ENCODE results near the gene MAD1L1. TPM values are rescaled to one million over a fixed set of nuclear protein-coding genes. Genes with fewer than 3 reads are reported as not detected.
A peak's percentile ranks its signal among the peaks of the same experiment; 100 is the strongest.

Gene MAD1L1
- total RNA-seq, 2 experiments from 2014 or later = 40.0 to 44.7 TPM

GRCh38 chr7:2123916-2124315 is 108.8 kb downstream of the MAD1L1 start:
- no peak for DNase-seq
- H3K9me3 Mint-ChIP-seq = no peaks in the 10 kb centered on the region
- no peak overlapping the region for H3K27ac Mint-ChIP-seq
- no peak overlapping the region for H3K4me3 Mint-ChIP-seq
- CTCF ChIA-PET = no interaction called here
- TF ChIP-seq, protein P1, sequence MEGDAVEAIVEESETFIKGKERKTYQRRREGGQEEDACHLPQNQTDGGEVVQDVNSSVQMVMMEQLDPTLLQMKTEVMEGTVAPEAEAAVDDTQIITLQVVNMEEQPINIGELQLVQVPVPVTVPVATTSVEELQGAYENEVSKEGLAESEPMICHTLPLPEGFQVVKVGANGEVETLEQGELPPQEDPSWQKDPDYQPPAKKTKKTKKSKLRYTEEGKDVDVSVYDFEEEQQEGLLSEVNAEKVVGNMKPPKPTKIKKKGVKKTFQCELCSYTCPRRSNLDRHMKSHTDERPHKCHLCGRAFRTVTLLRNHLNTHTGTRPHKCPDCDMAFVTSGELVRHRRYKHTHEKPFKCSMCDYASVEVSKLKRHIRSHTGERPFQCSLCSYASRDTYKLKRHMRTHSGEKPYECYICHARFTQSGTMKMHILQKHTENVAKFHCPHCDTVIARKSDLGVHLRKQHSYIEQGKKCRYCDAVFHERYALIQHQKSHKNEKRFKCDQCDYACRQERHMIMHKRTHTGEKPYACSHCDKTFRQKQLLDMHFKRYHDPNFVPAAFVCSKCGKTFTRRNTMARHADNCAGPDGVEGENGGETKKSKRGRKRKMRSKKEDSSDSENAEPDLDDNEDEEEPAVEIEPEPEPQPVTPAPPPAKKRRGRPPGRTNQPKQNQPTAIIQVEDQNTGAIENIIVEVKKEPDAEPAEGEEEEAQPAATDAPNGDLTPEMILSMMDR (IDR thresholded peaks at IDR 0.05) = no peak
- ATAC-seq = no peak
- no peaks in the 10 kb centered on the region for H3K36me3 Mint-ChIP-seq (ENCODE audit: low read depth)
- POLR2A ChIA-PET = no interaction called here
- intact Hi-C loops (cut with micrococcal nuclease) = no loop called here
- no peaks in the 10 kb centered on the region for H3K27me3 Mint-ChIP-seq
- H3K4me1 Mint-ChIP-seq (ENCODE audit: low read depth) = peaks cover 17% of the 10 kb centered on the region

DNA sequence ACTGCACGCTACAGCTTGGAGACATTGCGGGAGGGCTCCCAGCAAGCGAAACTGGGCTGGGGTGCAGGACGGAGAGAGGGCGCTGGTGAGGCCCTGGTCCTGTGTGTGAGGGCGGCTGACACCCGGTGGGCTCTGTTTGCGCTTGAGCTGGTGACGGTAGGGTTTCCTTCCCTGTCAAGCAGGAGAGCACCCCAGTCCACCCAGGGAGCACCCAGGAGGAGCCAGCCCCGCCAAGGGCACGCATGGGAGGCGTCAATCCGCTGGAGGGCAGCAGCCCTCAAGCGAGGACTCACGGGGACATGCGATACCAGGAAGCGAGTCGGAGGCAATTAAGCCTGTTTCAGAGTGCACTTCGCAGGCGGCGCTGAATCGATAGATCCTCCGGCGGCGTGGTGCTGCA is 109.4 kb downstream of the MAD1L1 start:
- Mint-ChIP-seq H3K27ac (no peak overlapping the region), H3K4me1 (ENCODE audit: low read depth) (peaks cover 18% of the 10 kb centered on the region), H3K9me3 (no peaks in the 10 kb centered on the region), H3K27me3 (no peaks in the 10 kb centered on the region), H3K36me3 (ENCODE audit: low read depth) (no peaks in the 10 kb centered on the region), H3K4me3 (no peak overlapping the region)
- ChIA-PET POLR2A (no interaction called here), CTCF (no interaction called here)
- DNase-seq (no peak), ATAC-seq (no peak)
- intact Hi-C loops (cut with micrococcal nuclease) = no loop called here
- TF ChIP-seq, protein P1 (IDR thresholded peaks at IDR 0.05) = no peak

DNA sequence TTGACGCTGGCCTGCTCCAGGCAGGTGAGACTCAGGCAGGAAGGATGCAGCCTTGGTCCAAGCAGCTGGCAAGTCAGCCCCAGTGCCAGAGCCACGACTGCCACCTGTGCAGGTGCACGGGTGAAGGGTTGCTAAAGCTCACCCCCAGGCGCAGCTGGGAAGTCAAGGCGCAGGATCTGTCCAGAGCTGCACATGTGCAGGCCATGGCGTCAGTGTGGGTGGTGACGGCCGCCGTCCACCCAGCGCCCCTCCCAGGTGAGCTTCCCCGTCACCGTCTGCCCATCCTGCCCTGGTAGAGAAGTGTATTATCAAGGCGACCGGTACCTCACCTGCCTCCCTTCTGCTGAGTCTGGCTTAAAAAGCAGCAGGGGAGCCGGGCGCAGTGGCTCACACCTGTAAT is 110.1 kb downstream of the MAD1L1 start:
- Mint-ChIP-seq H3K4me1 (ENCODE audit: low read depth) (peaks cover 22% of the 10 kb centered on the region), H3K9me3 (no peaks in the 10 kb centered on the region), H3K27ac (no peak overlapping the region), H3K36me3 (ENCODE audit: low read depth) (no peaks in the 10 kb centered on the region), H3K4me3 (no peak overlapping the region), H3K27me3 (no peaks in the 10 kb centered on the region)
- ChIA-PET CTCF (no interaction called here), POLR2A (no interaction called here)
- no peak for DNase-seq
- TF ChIP-seq, protein P1 (IDR thresholded peaks at IDR 0.05) = no peak
- intact Hi-C loops (cut with micrococcal nuclease) = no loop called here
- ATAC-seq = no peak

GRCh38 chr7:2120841-2121830 is 111.6 kb downstream of the MAD1L1 start:
- no peak overlapping the region for H3K4me3 Mint-ChIP-seq
- H3K36me3 Mint-ChIP-seq (ENCODE audit: low read depth) = no peaks in the 10 kb centered on the region
- ATAC-seq (no peak), DNase-seq (no peak)
- H3K4me1 Mint-ChIP-seq (ENCODE audit: low read depth) = peaks cover 31% of the 10 kb centered on the region
- intact Hi-C loops (cut with micrococcal nuclease) = no loop called here
- H3K9me3 Mint-ChIP-seq = no peaks in the 10 kb centered on the region
- no peaks in the 10 kb centered on the region for H3K27me3 Mint-ChIP-seq
- ChIA-PET POLR2A (no interaction called here), CTCF (interaction anchor here (1.5 kb wide), 1 partner anchor 36 kb away, joined by 4 read pairs; no protein-coding TSS in a partner anchor)
- H3K27ac Mint-ChIP-seq = peak overlapping the region; percentile 43
- TF ChIP-seq, protein P1 (IDR thresholded peaks at IDR 0.05) = no peak

DNA sequence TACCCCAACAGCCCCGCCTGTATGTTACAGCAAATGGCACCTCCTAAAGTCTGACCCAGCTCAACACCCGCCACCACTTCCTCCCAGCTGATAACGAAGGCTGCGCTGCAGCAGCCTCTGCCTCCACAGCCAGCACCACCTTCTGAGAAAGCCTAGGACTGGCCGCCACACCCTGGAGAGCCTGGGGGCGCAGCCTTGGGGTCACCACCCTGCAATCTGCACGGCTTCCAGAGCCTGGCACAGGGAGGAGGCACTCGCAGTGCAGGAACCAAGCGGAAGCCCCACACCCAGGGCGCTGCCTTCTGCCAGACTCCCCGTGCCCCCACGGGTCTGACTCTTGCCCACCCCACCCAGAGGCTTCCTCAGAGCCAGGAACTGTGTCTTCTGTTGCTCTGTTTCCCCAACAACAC is 112.5 kb downstream of the MAD1L1 start:
- peak overlapping the region; percentile 43 for H3K27ac Mint-ChIP-seq
- intact Hi-C loops (cut with micrococcal nuclease) = no loop called here
- POLR2A ChIA-PET = no interaction called here
- TF ChIP-seq, protein P1 (IDR thresholded peaks at IDR 0.05) = no peak
- peaks cover 35% of the 10 kb centered on the region for H3K4me1 Mint-ChIP-seq (ENCODE audit: low read depth)
- DNase-seq (peak; percentile 80), ATAC-seq (peak; percentile 93)
- CTCF ChIA-PET = interaction anchor here (1.5 to 1.6 kb wide), 3 partner anchors 9 to 35 kb away, joined by 4 to 6 read pairs (median 5); no protein-coding TSS in a partner anchor
- no peaks in the 10 kb centered on the region for H3K9me3 Mint-ChIP-seq
- H3K4me3 Mint-ChIP-seq = no peak overlapping the region
- H3K36me3 Mint-ChIP-seq (ENCODE audit: low read depth) = no peaks in the 10 kb centered on the region
- H3K27me3 Mint-ChIP-seq = no peaks in the 10 kb centered on the region

Data from activated CD8-positive, alpha-beta T cell treated with anti-CD3 and anti-CD28 coated beads for 36 hours (primary cell).